GM12864 (cell line): ENCODE measurements around the gene CRACDL.

ENCODE experiments used
- DNase-seq: peaks from one replicate; pipeline ENCODE4 v3.0.0-alpha.2; 2011; ENCODE audit warnings: low read depth
- H3K4me3 ChIP-seq: 2 replicates; pipeline ENCODE4 v1.5.1; 2011; ENCODE audit warnings: mild to moderate bottlenecking, low read depth, low read length, control low read depth
- CTCF ChIP-seq: IDR thresholded peaks from 2 replicates; pipeline ENCODE4 v1.5.1; 2011; ENCODE audit warnings: low read depth, mild to moderate bottlenecking, moderate library complexity, low read length, control low read depth, inconsistent platforms; ENCODE audit errors: missing control alignments

Gene CRACDL

DNA sequence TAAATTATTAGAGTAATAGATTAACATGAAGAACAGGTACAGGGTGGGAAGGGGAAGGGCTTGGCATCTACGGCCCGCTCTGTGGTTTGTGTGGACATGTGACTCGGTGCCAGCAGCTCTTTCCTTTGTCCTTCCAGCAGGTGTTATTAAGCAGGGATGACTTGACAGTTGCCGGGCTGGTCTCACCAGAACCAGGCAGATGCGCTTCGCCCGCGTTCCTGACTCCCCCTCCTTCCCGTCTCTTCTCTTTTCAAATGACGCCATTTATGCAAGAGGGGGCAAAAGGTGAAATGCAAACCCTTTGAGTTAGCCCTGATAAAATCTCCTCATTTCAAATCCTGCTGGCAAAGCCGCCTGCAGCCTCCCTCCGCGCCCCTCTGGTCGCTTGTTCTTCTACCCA is 166.2 kb downstream of the CRACDL start:
- TF ChIP-seq CTCF: no peak
- H3K4me3 ChIP-seq: no peak overlapping the region
- DNase-seq: no peak

DNA sequence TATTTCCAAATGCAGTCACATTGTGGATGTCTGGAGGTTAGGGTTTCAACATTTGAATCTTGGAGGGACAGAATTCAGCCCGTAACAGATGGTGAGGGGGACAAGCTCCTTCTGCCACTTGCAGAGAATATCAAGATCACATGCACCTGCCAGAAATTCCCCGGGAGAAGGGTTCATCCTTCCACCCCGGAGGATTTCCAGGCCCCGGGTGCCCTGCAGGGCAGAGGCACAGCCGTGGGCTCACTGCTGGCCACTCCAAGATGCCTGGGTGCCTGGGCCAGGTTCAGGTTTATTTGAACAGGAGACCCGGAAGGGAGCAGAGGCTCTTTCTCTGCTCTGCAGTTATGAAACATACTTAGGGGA is 166.9 kb downstream of the CRACDL start:
- H3K4me3 ChIP-seq: no peak overlapping the region
- no peak for DNase-seq
- no peak for TF ChIP-seq CTCF

DNA sequence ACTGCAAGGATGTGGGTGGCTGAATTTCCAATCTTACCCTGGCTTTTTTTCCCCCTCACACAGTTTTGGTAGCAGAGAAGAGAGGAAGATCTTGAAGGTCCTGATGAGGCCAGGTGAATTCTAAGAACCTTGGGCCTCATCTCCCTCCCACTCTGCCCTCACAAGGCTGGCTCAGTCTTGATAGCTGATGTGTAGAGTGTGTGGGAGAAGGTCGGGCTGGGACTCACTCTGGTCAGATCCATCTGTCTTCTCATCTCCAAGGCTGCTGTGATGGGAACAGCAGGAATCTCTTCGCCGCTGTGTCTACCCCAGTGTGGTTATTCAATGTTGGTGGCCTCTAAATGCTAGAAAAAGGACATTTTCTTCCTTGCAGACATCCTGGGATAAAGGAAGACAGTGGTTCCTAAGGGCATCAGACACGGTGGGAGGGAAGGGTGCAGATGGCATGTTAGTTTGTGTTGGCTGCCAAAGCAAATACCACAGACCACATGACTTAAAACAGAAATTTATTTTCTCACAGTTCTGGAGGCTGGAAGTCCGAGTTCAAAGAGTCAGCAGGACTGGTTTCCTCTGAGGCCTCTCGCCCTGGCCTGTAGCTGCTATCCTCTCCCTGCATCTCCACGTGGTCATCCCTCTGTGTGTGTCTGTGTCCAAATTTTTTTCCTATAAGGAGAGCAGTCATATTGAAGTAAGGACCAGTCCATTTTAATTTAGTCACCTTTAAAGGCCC is 167.5 kb downstream of the CRACDL start:
- no peak for DNase-seq
- TF ChIP-seq CTCF: no peak
- H3K4me3 ChIP-seq: no peak overlapping the region

GRCh38 chr2:98764499-98764898 is 171.5 kb downstream of the CRACDL start:
- no peak overlapping the region for H3K4me3 ChIP-seq
- no peak for TF ChIP-seq CTCF
- no peak for DNase-seq

GRCh38 chr2:98763209-98763951 is 172.6 kb downstream of the CRACDL start:
- no peak for TF ChIP-seq CTCF
- DNase-seq: no peak
- no peak overlapping the region for H3K4me3 ChIP-seq

- H3K4me3 ChIP-seq: no peak overlapping the region
- no peak for DNase-seq
- TF ChIP-seq CTCF: no peak
Measured at GRCh38 chr2:98761909-98762308, 174.1 kb downstream of the CRACDL start.

DNA sequence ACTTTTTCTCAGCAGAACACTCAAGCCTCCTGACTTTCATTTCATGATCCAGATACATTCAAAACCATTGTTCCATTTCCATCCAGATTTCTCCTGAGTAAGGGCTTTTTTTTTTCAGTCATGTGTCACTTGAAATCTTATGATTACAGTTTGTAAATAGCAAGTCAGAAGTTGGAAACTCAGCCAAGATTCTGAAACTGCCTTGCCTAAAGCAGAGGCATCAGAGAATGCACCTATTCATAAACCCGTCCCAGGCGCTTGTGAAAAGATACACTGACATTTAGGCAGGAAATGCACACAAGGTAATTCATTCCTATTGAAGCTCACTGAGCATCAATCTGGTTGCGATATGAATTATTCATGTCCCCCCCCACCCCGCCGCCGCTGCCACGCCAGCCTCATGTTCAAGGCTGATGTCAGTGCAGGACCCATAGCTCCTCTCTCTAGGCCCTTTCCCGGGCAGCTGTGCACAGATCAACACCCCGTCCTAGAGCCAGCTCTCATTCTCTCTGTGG is 174.7 kb downstream of the CRACDL start:
- no peak for TF ChIP-seq CTCF
- DNase-seq: no peak
- H3K4me3 ChIP-seq: no peak overlapping the region
